Measurements from ENCODE around the gene CRYBA1. TPM values are rescaled to one million over a fixed set of nuclear protein-coding genes. Genes with fewer than 3 reads are reported as not detected.
"Not testable (repeated sequence)": the region's sequence is repeated elsewhere in the genome, so short reads cannot be mapped to it uniquely, and the experiment has no call there.

The CRYBA1 gene, protein sequence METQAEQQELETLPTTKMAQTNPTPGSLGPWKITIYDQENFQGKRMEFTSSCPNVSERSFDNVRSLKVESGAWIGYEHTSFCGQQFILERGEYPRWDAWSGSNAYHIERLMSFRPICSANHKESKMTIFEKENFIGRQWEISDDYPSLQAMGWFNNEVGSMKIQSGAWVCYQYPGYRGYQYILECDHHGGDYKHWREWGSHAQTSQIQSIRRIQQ
- total RNA-seq (not detected), total RNA-seq (0 reads per million in 2 donors)

DNA sequence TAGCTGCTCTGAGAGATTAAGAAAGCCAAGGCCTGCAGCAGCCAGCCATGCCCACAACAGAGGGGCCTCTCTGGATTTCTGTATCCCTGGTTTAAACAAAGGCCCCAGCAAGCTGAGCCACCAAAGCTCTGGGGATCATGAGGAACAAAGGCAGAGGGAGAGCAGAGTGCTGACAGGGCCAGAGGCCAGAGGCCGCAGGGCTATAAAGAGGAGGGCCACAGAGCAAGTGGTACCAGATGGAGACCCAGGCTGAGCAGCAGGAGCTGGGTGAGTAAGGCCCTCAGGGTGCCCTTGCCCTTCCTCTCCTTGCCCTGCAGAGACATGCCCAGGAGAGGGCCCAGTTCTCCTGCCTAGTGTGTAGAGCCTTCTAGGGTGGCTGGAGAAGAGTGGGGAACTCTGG is at the start of gene CRYBA1:
TSS of gene CRYBA1 (plus strand) at position 232 of the 400 bp plus-strand sequence. CDS start at position 237, 5 bp downstream.
- Mint-ChIP-seq H3K27ac (peak within 1 kb of the TSS; percentile 53), H3K36me3 (ENCODE audit: low read depth) (no peaks in the 10 kb centered on the region), H3K4me3 (no peak within 1 kb of the TSS), H3K27me3 (no peaks in the 10 kb centered on the region), H3K4me1 (peaks cover 3% of the 10 kb centered on the region)
- no peak for ATAC-seq
- no peaks in the 10 kb centered on the region for H3K9me3 ChIP-seq (ENCODE audit: control insufficient read depth, low read length, poor library complexity, severe bottlenecking)
- DNase-seq = no peak

DNA sequence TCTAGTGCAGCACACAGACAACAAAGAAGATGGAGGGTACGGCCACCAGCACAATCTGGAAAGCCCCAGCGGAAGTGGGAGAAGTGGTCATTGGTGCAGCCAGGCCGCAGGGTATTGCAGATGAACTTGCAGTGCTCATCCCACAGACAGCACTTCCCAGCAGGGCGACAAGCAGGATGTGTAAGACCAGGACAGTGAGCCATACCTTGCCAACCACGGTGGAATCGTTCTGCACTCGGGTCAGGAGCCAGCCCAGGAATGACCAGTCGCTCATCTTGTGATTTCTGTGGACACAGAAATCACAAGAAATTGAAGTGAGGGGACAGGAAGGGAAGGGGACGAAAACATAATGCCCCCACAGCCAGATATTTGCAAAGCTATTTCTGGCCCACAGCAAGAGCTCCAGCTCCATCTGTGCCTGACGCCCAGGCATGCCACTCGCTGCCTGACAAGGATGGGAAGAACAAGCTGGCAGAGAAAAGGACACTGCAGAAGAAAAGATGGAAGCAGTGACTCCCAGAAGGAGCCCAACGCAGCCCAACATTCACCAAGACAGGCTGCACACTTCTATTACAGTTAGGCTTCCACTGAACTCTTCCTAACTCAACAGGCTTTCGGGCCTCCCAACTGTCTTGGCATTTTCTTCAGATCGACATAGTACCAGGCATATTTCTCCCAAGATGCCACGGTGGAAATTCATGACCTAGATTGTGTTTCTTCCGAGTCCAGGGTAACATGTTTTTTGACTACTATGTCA is 49.0 kb upstream of the CRYBA1 start:
- Mint-ChIP-seq H3K36me3 (ENCODE audit: low read depth) (peaks cover 3% of the 10 kb centered on the region), H3K4me1 (peaks cover 5% of the 10 kb centered on the region), H3K27ac (no peak overlapping the region), H3K4me3 (no peak overlapping the region), H3K27me3 (peaks cover 37% of the 10 kb centered on the region)
- no peaks in the 10 kb centered on the region for H3K9me3 ChIP-seq (ENCODE audit: control insufficient read depth, low read length, poor library complexity, severe bottlenecking)
- DNase-seq (no peak), ATAC-seq (no peak)

DNA sequence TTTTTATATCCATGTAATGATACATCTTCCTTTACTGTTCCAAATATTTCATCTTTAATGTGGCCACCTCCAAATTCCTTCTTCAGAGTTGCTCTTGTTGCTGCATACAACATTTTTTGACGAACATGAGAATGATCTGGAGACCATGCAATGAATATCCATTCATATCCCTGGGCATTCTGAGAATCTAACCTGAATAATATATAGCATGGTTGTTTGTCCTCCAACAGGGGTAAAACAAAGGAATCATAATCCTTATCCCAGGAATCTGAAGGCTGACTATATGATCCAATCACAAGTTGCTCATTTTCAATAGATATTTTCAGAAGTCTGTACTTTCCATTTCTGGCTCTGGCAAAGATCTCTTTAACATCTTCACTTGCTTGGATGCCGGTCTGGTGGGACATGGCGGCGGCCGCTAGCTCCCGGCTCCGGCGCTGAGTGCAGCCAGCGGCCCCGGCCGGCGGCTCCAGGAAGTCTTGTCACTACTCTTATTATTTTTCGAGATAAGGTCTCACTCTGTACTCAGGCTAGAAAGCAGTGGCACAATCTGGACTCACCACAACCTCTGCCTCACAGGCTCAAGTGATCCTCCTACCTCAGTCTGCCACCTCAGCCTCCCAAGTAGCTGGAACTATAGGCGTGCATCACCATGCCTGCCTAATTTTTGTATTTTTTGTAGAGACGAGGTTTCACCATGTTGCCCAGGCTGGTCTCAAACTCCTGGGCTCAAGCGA is 42.4 kb upstream of the CRYBA1 start:
- H3K4me1 Mint-ChIP-seq; DNase-seq; ATAC-seq; H3K4me3 Mint-ChIP-seq; H3K9me3 ChIP-seq (ENCODE audit: control insufficient read depth, low read length, poor library complexity, severe bottlenecking); H3K36me3 Mint-ChIP-seq (ENCODE audit: low read depth); H3K27ac Mint-ChIP-seq: not testable (repeated sequence)
- peaks cover 28% of the 10 kb centered on the region for H3K27me3 Mint-ChIP-seq

DNA sequence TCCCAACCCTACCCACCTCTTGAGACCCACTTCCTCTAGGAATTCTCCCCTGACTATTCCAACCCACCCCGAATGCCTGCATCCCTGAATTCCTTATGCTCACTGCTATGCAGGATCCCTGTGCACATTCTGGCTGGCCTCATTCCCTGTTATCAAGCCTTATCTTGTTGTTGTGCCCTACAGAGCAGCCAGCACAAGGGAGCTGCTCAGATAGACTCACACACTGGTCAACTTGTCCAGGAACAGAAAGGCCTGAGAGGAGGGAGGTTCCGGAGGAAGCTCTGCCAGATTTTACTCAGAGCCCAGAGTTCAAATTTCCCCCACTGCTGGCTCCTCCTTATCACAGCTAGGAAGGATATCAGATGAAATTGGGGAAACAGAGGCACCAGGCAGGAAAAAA is 41.6 kb upstream of the CRYBA1 start:
- H3K9me3 ChIP-seq (ENCODE audit: control insufficient read depth, low read length, poor library complexity, severe bottlenecking) = no peaks in the 10 kb centered on the region
- DNase-seq = no peak
- no peak overlapping the region for H3K4me3 Mint-ChIP-seq
- ATAC-seq = no peak
- H3K36me3 Mint-ChIP-seq (ENCODE audit: low read depth) = peaks cover 2% of the 10 kb centered on the region
- peaks cover 2% of the 10 kb centered on the region for H3K4me1 Mint-ChIP-seq
- H3K27me3 Mint-ChIP-seq = peaks cover 21% of the 10 kb centered on the region
- no peak overlapping the region for H3K27ac Mint-ChIP-seq

DNA sequence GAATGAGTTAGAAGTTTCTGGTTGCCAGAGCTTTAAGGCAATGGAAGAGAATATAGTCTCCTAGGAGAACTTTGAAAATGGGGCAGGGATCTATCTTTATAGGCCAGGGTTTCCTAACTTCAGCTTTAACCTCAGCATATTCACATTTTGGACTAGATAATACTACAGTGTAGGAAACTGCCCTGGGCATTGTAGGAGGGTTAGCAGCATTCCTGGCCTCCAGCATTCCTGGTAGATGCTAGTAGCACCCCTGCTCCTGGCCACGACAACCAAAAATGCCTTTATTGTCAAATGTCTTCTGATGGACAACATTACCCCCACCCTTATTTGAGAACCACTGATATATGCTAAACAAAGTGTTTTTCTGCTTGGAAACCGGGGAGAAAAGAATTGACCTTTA is 38.7 kb upstream of the CRYBA1 start:
- DNase-seq (no peak), ATAC-seq (no peak)
- Mint-ChIP-seq H3K36me3 (ENCODE audit: low read depth) (no peaks in the 10 kb centered on the region), H3K27ac (no peak overlapping the region), H3K4me1 (no peaks in the 10 kb centered on the region), H3K27me3 (peaks cover 17% of the 10 kb centered on the region), H3K4me3 (no peak overlapping the region)
- no peaks in the 10 kb centered on the region for H3K9me3 ChIP-seq (ENCODE audit: control insufficient read depth, low read length, poor library complexity, severe bottlenecking)

DNA sequence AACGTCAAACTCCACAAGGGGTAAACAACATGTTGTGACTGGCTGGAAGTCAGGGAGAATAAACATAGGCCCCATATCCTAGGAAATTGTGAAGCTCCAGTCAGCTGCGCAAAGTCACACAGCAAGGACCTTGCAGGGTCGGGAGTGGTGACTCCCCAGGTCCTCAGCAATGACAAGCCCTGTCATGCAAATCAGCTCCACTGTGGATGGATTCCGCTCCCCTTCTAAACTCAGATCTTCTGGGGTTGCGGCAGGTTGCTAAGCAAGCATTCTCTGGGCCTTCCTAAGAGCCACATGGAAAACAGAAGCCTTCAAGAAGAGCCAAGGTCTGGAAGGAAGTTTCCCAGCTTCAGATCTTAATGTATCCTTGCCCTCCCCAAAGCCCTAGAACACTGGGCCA is 37.6 kb upstream of the CRYBA1 start:
- Mint-ChIP-seq H3K27ac (no peak overlapping the region), H3K4me3 (no peak overlapping the region)
- no peak for ATAC-seq

DNA sequence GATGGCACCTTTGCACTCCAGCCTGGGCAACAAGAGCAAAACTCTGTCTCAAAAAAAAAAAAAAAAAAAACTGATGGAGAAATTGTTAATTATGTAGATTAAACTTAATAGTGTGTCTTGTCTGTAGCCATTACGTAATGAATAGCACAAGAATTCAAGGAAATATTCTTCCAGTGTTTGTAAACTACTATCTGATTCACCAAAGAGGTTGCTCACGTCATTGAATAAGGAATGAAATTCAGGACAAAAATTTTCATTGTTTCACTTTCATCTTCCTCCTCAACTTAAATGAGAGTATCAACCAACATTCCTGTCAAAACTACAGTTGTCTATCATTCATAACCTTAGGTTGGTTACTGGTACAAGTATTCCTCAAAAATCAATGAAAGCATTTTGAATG is 35.8 kb upstream of the CRYBA1 start:
- DNase-seq = no peak
- Mint-ChIP-seq H3K4me3 (no peak overlapping the region), H3K27me3 (no peaks in the 10 kb centered on the region), H3K4me1 (no peaks in the 10 kb centered on the region), H3K36me3 (ENCODE audit: low read depth) (no peaks in the 10 kb centered on the region), H3K27ac (no peak overlapping the region)
- no peak for ATAC-seq
- no peaks in the 10 kb centered on the region for H3K9me3 ChIP-seq (ENCODE audit: control insufficient read depth, low read length, poor library complexity, severe bottlenecking)

More for the DNA sequence above, 37.6 kb upstream of the CRYBA1 start:
- Mint-ChIP-seq H3K36me3 (ENCODE audit: low read depth) (no peaks in the 10 kb centered on the region), H3K4me1 (no peaks in the 10 kb centered on the region), H3K27me3 (peaks cover 9% of the 10 kb centered on the region)
- no peak for DNase-seq
- no peaks in the 10 kb centered on the region for H3K9me3 ChIP-seq (ENCODE audit: control insufficient read depth, low read length, poor library complexity, severe bottlenecking)

DNA sequence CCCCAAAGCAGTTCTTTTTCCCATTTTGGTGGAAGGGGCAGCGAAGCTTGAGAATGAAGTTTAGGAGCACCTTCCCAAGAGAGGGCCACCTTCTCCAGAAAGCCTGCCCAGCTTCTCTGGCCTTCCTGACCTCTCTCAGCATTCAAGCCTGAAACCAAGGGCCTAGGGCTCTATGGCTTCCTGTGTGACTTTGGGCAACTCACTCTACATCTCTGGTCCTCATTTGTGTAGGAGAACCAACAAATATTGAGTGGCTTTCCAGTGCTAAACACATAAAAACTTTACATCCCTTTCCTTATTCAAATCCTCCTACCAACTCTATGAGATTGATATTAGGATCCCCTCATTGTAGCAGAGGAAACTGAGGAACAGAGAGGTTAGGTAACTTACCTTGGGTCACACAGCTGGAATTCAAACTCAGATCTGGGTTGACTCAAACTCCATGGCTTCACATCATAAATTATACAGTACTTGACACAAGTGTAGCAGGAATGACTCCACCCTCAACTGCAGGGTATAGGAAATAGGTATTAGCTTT is 34.5 kb upstream of the CRYBA1 start:
- Mint-ChIP-seq H3K36me3 (ENCODE audit: low read depth) (no peaks in the 10 kb centered on the region), H3K4me3 (no peak overlapping the region), H3K27ac (no peak overlapping the region), H3K4me1 (peaks cover under 1% of the 10 kb centered on the region), H3K27me3 (peaks cover 6% of the 10 kb centered on the region)
- no peaks in the 10 kb centered on the region for H3K9me3 ChIP-seq (ENCODE audit: control insufficient read depth, low read length, poor library complexity, severe bottlenecking)
- DNase-seq (no peak), ATAC-seq (no peak)

DNA sequence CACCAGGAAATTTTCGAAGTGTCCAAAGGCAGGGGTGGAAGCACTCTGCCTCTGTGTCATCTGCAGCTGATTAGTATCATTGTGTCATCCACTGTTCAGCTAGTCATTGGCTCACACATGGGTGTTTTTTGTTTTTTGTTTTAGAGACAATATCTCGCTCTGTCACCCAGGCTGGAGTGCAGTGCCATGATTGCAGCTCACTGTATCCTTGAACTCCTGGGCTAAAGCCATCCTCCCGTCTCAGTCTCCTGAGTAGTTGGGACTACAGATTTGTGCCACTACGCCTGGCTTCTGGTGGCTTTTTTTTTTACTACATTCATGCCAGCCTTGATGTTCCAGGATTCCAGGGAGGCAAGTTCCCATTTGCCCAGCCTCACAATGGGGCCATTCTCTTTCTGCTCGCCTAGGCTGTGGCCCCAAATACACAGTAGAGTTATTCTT is 34.0 kb upstream of the CRYBA1 start:
- no peak for DNase-seq
- Mint-ChIP-seq H3K4me1 (peaks cover 5% of the 10 kb centered on the region), H3K36me3 (ENCODE audit: low read depth) (no peaks in the 10 kb centered on the region), H3K4me3 (no peak overlapping the region), H3K27ac (no peak overlapping the region), H3K27me3 (peaks cover 11% of the 10 kb centered on the region)
- H3K9me3 ChIP-seq (ENCODE audit: control insufficient read depth, low read length, poor library complexity, severe bottlenecking) = no peaks in the 10 kb centered on the region
- no peak for ATAC-seq

DNA sequence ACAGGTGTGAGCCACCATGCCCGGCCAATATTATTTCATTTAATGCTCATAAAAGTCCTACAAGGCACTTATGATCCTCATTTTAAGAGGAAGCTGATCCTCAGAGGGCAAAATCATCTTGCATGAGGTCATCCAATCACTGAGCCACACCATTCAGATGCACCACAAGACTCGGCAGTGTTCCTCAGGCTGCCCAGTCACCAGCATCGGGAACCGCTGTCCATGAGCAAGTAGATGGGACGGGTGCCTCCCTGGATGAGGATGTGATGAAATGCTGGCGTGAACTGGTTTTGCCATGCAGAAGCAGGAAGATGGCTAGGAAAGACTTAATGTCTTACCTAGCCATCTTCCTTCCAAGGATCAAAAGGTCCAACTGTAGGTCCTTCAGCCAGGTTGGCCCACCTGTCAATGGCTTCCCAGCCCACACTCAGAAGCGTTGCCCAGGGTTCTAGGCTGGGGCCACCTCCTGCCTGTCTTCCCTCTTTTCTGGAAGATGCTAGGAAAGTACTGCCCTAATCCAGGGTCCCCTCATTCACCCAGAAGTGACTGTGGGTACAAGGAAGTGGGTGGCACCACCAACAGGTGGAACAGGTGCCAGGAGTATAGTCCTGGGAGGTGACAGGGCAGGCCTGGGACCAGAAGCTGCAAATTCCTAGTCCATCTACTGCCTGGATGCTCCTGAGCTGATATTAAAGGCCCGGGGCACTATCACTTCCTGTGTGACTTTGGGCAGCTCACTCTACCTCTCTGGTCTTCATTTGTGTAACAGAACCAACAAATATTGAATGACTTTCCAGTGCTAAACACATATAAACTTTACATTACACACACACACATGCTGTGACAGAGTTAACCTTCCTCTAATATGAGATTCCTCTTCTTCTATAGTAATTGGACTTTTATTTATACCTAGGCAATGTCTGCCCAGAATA is 32.2 kb upstream of the CRYBA1 start:
- ATAC-seq (no peak), DNase-seq (no peak)
- H3K27me3 Mint-ChIP-seq = peaks cover 11% of the 10 kb centered on the region
- H3K27ac Mint-ChIP-seq = no peak overlapping the region
- H3K36me3 Mint-ChIP-seq (ENCODE audit: low read depth) = no peaks in the 10 kb centered on the region
- no peak overlapping the region for H3K4me3 Mint-ChIP-seq
- H3K4me1 Mint-ChIP-seq = peaks cover 6% of the 10 kb centered on the region
- H3K9me3 ChIP-seq (ENCODE audit: control insufficient read depth, low read length, poor library complexity, severe bottlenecking) = no peaks in the 10 kb centered on the region

DNA sequence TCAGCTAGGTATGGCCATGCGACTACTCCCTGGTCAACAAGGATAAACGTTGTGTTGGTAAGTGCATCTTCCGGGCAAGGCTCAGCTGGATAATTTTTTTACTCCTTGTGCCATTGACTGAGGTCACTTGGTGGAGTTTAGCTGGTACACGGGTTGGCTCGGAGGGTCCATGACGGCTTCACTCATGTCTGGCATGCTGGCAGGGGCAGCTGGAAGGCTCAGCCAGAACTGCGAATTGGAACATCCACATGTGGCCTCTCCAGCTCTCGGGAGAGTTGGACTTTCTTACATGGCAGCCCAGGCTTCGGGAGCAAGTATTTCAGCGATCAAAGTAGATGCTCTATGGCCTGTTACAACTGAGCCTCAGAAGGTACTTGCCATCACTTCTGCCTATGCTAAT is 31.5 kb upstream of the CRYBA1 start:
- Mint-ChIP-seq H3K36me3 (ENCODE audit: low read depth) (no peaks in the 10 kb centered on the region), H3K27me3 (peaks cover 11% of the 10 kb centered on the region), H3K4me1 (peaks cover 9% of the 10 kb centered on the region), H3K4me3 (no peak overlapping the region), H3K27ac (no peak overlapping the region)
- DNase-seq = no peak
- ATAC-seq = no peak
- H3K9me3 ChIP-seq (ENCODE audit: control insufficient read depth, low read length, poor library complexity, severe bottlenecking) = no peaks in the 10 kb centered on the region

DNA sequence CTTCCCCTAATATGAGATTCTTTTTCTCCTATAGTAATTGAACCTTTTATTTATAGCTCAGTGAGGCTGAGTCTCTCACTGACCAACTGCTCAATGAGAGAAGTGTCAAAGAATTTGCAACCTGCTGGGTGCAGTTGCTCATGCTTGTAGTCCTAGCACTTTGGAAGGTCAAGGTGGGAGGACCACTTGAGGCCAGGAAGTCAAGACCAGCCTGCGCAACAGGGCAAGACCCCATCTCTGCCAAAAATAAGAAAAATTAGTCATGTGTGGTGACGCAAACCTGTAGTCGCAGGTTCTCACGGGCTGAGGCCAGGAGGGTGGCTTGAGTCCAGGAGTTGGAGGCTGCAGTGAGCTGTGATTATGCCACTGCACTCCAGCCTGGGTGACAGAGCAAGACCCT is 30.9 kb upstream of the CRYBA1 start:
- H3K27me3 Mint-ChIP-seq = peaks cover 11% of the 10 kb centered on the region
- no peaks in the 10 kb centered on the region for H3K9me3 ChIP-seq (ENCODE audit: control insufficient read depth, low read length, poor library complexity, severe bottlenecking)
- peaks cover 9% of the 10 kb centered on the region for H3K4me1 Mint-ChIP-seq
- H3K4me3 Mint-ChIP-seq = no peak overlapping the region
- no peaks in the 10 kb centered on the region for H3K36me3 Mint-ChIP-seq (ENCODE audit: low read depth)
- no peak for DNase-seq
- no peak overlapping the region for H3K27ac Mint-ChIP-seq
- no peak for ATAC-seq
